ENCODE measurements around the gene NKPD1. TPM values are rescaled to one million over a fixed set of nuclear protein-coding genes. Genes with fewer than 3 reads are reported as not detected.
A peak's percentile ranks its signal among the peaks of the same experiment; 100 is the strongest.

NKPD1 gene
- total RNA-seq (1.1 and 3.3 TPM in 2 replicates), polyA plus RNA-seq (1.0 and 2.9 TPM in 2 replicates)

GRCh38 chr19:45160870-45161737, at the start of gene NKPD1:
Gene NKPD1, minus strand, starts transcription at chr19:45160982. Its CDS starts 832 bp downstream, at chr19:45160150.
- no peaks in the 10 kb centered on the region for H3K4me1 ChIP-seq (ENCODE audit: low read depth)
- DNase-seq (ENCODE audit: low read depth in 1 of 2, low spot score in 1 of 2), result no peak
- H3K9me3 ChIP-seq (ENCODE audit: low read depth), result no peaks in the 10 kb centered on the region
- TF ChIP-seq CTCF (IDR thresholded peaks at IDR 0.05; ENCODE audit: low read depth, low read length), result no peak
- no peak within 1 kb of the TSS for H3K4me3 ChIP-seq
- H3K27me3 ChIP-seq, result no peaks in the 10 kb centered on the region
- no peak within 1 kb of the TSS for H3K27ac ChIP-seq
- no peaks in the 10 kb centered on the region for H3K36me3 ChIP-seq

- Histone ChIP-seq H3K36me3 (no peaks in the 10 kb centered on the region), H3K4me3 (no peak overlapping the region), H3K9me3 (ENCODE audit: low read depth) (no peaks in the 10 kb centered on the region), H3K27me3 (no peaks in the 10 kb centered on the region), H3K27ac (no peak overlapping the region), H3K4me1 (ENCODE audit: low read depth) (no peaks in the 10 kb centered on the region)
- DNase-seq (ENCODE audit: low read depth in 1 of 2, low spot score in 1 of 2), result no peak
- TF ChIP-seq CTCF (IDR thresholded peaks at IDR 0.05; ENCODE audit: low read depth, low read length), result no peak
These were observed 45.5 kb upstream of the NKPD1 start for GRCh38 chr19:45206328-45206727.

- Histone ChIP-seq H3K4me3 (no peak overlapping the region), H3K9me3 (ENCODE audit: low read depth) (no peaks in the 10 kb centered on the region), H3K36me3 (no peaks in the 10 kb centered on the region), H3K4me1 (ENCODE audit: low read depth) (no peaks in the 10 kb centered on the region), H3K27me3 (no peaks in the 10 kb centered on the region), H3K27ac (no peak overlapping the region)
- TF ChIP-seq CTCF (IDR thresholded peaks at IDR 0.05; ENCODE audit: low read depth, low read length), result no peak
- no peak for DNase-seq (ENCODE audit: low read depth in 1 of 2, low spot score in 1 of 2)
These were observed 45.0 kb upstream of the NKPD1 start for GRCh38 chr19:45205810-45206209.

- Histone ChIP-seq H3K36me3 (no peaks in the 10 kb centered on the region), H3K4me1 (ENCODE audit: low read depth) (no peaks in the 10 kb centered on the region), H3K27me3 (peaks cover 7% of the 10 kb centered on the region), H3K9me3 (ENCODE audit: low read depth) (no peaks in the 10 kb centered on the region), H3K4me3 (no peak overlapping the region), H3K27ac (no peak overlapping the region)
- no peak for DNase-seq (ENCODE audit: low read depth in 1 of 2, low spot score in 1 of 2)
- TF ChIP-seq CTCF (IDR thresholded peaks at IDR 0.05; ENCODE audit: low read depth, low read length), result no peak
These were observed 41.9 kb upstream of the NKPD1 start for GRCh38 chr19:45202637-45203036.

- H3K36me3 ChIP-seq, result no peaks in the 10 kb centered on the region
- peak; percentile 49 to 80 for DNase-seq (ENCODE audit: low read depth in 1 of 2, low spot score in 1 of 2)
- no peak overlapping the region for H3K27ac ChIP-seq
These were observed 39.8 kb upstream of the NKPD1 start for GRCh38 chr19:45200568-45200967.

More at GRCh38 chr19:45200568-45200967, 39.8 kb upstream of the NKPD1 start:
- peaks cover 7% of the 10 kb centered on the region for H3K27me3 ChIP-seq
- TF ChIP-seq CTCF (IDR thresholded peaks at IDR 0.05; ENCODE audit: low read depth, low read length), result peak; percentile 58
- no peaks in the 10 kb centered on the region for H3K4me1 ChIP-seq (ENCODE audit: low read depth)
- no peak overlapping the region for H3K4me3 ChIP-seq
- H3K9me3 ChIP-seq (ENCODE audit: low read depth), result no peaks in the 10 kb centered on the region
